HG03378 (cell line): ENCODE data around the gene GGA1.
A peak's percentile ranks its signal among the peaks of the same experiment; 100 is the strongest.

ENCODE experiments used
- ATAC-seq: cut with Tn5 transposase; IDR thresholded peaks from one replicate; pipeline ENCODE4 v1.9.1; 2021; ENCODE audit warnings: mild to moderate bottlenecking, moderate library complexity; ENCODE audit not compliant: unreplicated experiment

The GGA1 gene

GRCh38 chr22:37664249-37665101, 55.8 kb downstream of the GGA1 start:
- ATAC-seq = no peak

GRCh38 chr22:37665487-37665886, 56.9 kb downstream of the GGA1 start:
- no peak for ATAC-seq

- no peak for ATAC-seq
Observed at GRCh38 chr22:37669586-37669985, 61.0 kb downstream of the GGA1 start.

GRCh38 chr22:37672206-37672919, 63.7 kb downstream of the GGA1 start:
- no peak for ATAC-seq

GRCh38 chr22:37672920-37673455, 64.4 kb downstream of the GGA1 start:
- no peak for ATAC-seq

- no peak for ATAC-seq
Observed at GRCh38 chr22:37674248-37674647, 65.6 kb downstream of the GGA1 start.

- ATAC-seq = no peak
Observed at GRCh38 chr22:37674951-37675929, 66.6 kb downstream of the GGA1 start, which contains the start of gene LGALS1. Gene LGALS1 (plus strand): TSS chr22:37675636. CDS start chr22:37675703, 67 bp downstream.

GRCh38 chr22:37675930-37676735, 67.5 kb downstream of the GGA1 start:
- no peak for ATAC-seq

- peak; percentile 39 for ATAC-seq
Observed at GRCh38 chr22:37676736-37677492, 68.3 kb downstream of the GGA1 start.

- ATAC-seq = no peak
Observed at GRCh38 chr22:37677493-37677974, 68.9 kb downstream of the GGA1 start.

GRCh38 chr22:37678372-37678771, 69.7 kb downstream of the GGA1 start:
- ATAC-seq = no peak

GRCh38 chr22:37679670-37680069, 71.0 kb downstream of the GGA1 start:
- ATAC-seq = no peak

- ATAC-seq = no peak
Observed at GRCh38 chr22:37680191-37680851, 71.7 kb downstream of the GGA1 start.

- ATAC-seq = no peak
Observed at GRCh38 chr22:37681001-37681424, 72.4 kb downstream of the GGA1 start.

- no peak for ATAC-seq
Observed at GRCh38 chr22:37681556-37682049, 73.0 kb downstream of the GGA1 start.
